HCT116 (cell line): ENCODE results near the gene PDXK. TPM values are rescaled to one million over a fixed set of nuclear protein-coding genes. Genes with fewer than 3 reads are reported as not detected.

ENCODE experiments used
- ATAC-seq: fragments of 200-7000 bp; cut with Tn5 transposase; 2 replicates; pipeline ENCODE4 v1.9.1; 2020; ENCODE audit warnings: mild to moderate bottlenecking, moderate library complexity
- BruUV-seq: library from RNA; stranded (reverse); fragments of 400-500 nt; replicated peaks from 2 replicates; lab custom pipeline; 2021; lab: Mats Ljungman, UMichigan
- CTCF ChIA-PET: fragments of 300-600 bp; sonication (Branson Sonifier 250); formaldehyde crosslinking; loops from one replicate; lab custom pipeline; 2021; ENCODE audit warnings: antibody characterized with exemption; lab: Charles Lee
- POLR2A ChIA-PET: fragments of 300-600, 350-600 bp; sonication (Branson Sonifier 250); formaldehyde crosslinking; loops from one replicate; lab custom pipeline; 2021; ENCODE audit warnings: antibody characterized with exemption; lab: Charles Lee
- RAD21 ChIA-PET, 2 experiments: fragments of 300-600 bp; sonication (Branson Sonifier 250); formaldehyde crosslinking; loops; one replicate each; lab custom pipeline; 2023; ENCODE audit warnings: low total read pairs in 2 of 2; ENCODE audit not compliant: uncharacterized antibody in 2 of 2, unreplicated experiment in 2 of 2, low non-redundant PET in 1 of 2; lab: Charles Lee
- DNase-seq: peaks from one replicate; pipeline ENCODE4 v3.0.0-alpha.2; 2010; ENCODE audit warnings: low read depth, low spot score
- H2AFZ ChIP-seq: fragments of 200-600 bp; shearing (Covaris generic), sonication (generic); 2 replicates; pipeline ENCODE4 v1.6.1; 2017; ENCODE audit warnings: low read depth, mixed run types, mixed read lengths, antibody characterized with exemption, low read length; ENCODE audit not compliant: poor library complexity, severe bottlenecking
- H3K27ac ChIP-seq: 2 replicates; pipeline ENCODE4 v1.5.1; 2012; ENCODE audit warnings: low read depth, low read length
- H3K27me3 ChIP-seq: fragments of 200-600 bp; sonication (generic); 2 replicates; pipeline ENCODE4 v1.6.1; 2016; ENCODE audit warnings: mixed run types, low read length, mixed read lengths; ENCODE audit not compliant: insufficient read depth
- H3K36me3 ChIP-seq, 2 experiments: fragments of 200-500 bp in 1 of 2; fragments of 200-600 bp in 1 of 2; sonication (Bioruptor generic) in 1 of 2; sonication (generic) in 1 of 2; 2 replicates each; pipeline versions ENCODE4 v1.5.1 to v1.6.1; 2014 to 2016; ENCODE audit warnings: low read length in 2 of 2, inconsistent platforms in 1 of 2, mixed read lengths in 1 of 2, mixed run types in 1 of 2; ENCODE audit not compliant: insufficient read depth in 2 of 2, control insufficient read depth in 1 of 2
- H3K4me1 ChIP-seq, 2 experiments: fragments of 200-600 bp in 1 of 2; sonication (generic) in 1 of 2; 2 replicates each; pipeline versions ENCODE4 v1.5.1 to v1.6.1; 2012 to 2017; ENCODE audit warnings: low read length in 2 of 2, inconsistent platforms in 1 of 2, mild to moderate bottlenecking in 1 of 2, mixed read lengths in 1 of 2, mixed run types in 1 of 2, moderate library complexity in 1 of 2; ENCODE audit not compliant: insufficient read depth in 2 of 2, control insufficient read depth in 1 of 2
- H3K4me2 ChIP-seq: fragments of 200-600 bp; sonication (generic); 2 replicates; pipeline ENCODE4 v1.6.1; 2017; ENCODE audit warnings: mixed run types, low read length, mixed read lengths
- H3K4me3 ChIP-seq, 2 experiments: fragments of 200-600 bp in 1 of 2; sonication (generic) in 1 of 2; replicated peaks in 1 of 2; 2 replicates each; pipeline ENCODE4 v1.5.1; 2011 to 2016; ENCODE audit warnings: low read length in 2 of 2, control low read depth in 1 of 2, low read depth in 1 of 2, mild to moderate bottlenecking in 1 of 2, mixed read lengths in 1 of 2, mixed run types in 1 of 2
- H3K79me2 ChIP-seq: fragments of 200-600 bp; sonication (generic); 2 replicates; pipeline ENCODE4 v1.6.1; 2017; ENCODE audit warnings: mild to moderate bottlenecking, mixed run types, low read length, moderate library complexity, mixed read lengths; ENCODE audit not compliant: insufficient read depth
- H3K9ac ChIP-seq: fragments of 200-600 bp; sonication (generic); 2 replicates; pipeline ENCODE4 v1.6.1; 2016; ENCODE audit warnings: low read length, mixed read lengths
- H3K9me2 ChIP-seq: fragments of 200-600 bp; sonication (generic), shearing (Covaris generic); 2 replicates; pipeline ENCODE4 v1.6.1; 2017; ENCODE audit warnings: mixed run types, mild to moderate bottlenecking, moderate library complexity; ENCODE audit not compliant: insufficient read depth
- H3K9me3 ChIP-seq, 2 experiments: fragments of 200-500 bp in 1 of 2; fragments of 200-600 bp in 1 of 2; sonication (Bioruptor generic) in 1 of 2; sonication (generic) in 1 of 2; 2 replicates each; pipeline ENCODE4 v1.6.1; 2014 to 2017; ENCODE audit warnings: low read length in 2 of 2, mixed read lengths in 2 of 2, inconsistent platforms in 1 of 2, low read depth in 1 of 2, mild to moderate bottlenecking in 1 of 2, mixed run types in 1 of 2, moderate library complexity in 1 of 2; ENCODE audit not compliant: control insufficient read depth in 1 of 2, insufficient read depth in 1 of 2
- H4K20me1 ChIP-seq: fragments of 200-600 bp; sonication (generic), shearing (Covaris generic); 2 replicates; pipeline ENCODE4 v1.6.1; 2017; ENCODE audit warnings: mixed run types, mild to moderate bottlenecking, moderate library complexity; ENCODE audit not compliant: insufficient read depth
- CBX3 ChIP-seq: IDR thresholded peaks from 2 replicates; pipeline ENCODE4 v1.6.1; 2012; ENCODE audit warnings: low read depth
- CEBPB ChIP-seq: IDR thresholded peaks from 2 replicates; pipeline ENCODE4 v1.6.1; 2012; ENCODE audit warnings: low read depth
- POLR2A ChIP-seq: IDR thresholded peaks from 2 replicates; pipeline ENCODE4 v1.7.0; 2011; ENCODE audit warnings: borderline replicate concordance; ENCODE audit not compliant: insufficient read depth, insufficient read length; ENCODE audit errors: extremely low read depth
- SRF ChIP-seq: IDR thresholded peaks from 2 replicates; pipeline ENCODE4 v1.6.1; 2012; ENCODE audit warnings: low read depth
- ZFX ChIP-seq: fragments of 450-650 bp; IDR thresholded peaks from 2 replicates; pipeline ENCODE4 v1.6.1; 2017
- ZNF274 ChIP-seq: fragments of 200-500 bp; sonication (Bioruptor generic); IDR thresholded peaks from 2 replicates; pipeline ENCODE4 v1.6.1; 2014; ENCODE audit warnings: mild to moderate bottlenecking, low read depth, low read length, inconsistent platforms
- intact Hi-C: fragments of 100-400 bp; cut with micrococcal nuclease; formaldehyde crosslinking; loops from 2 replicates; pipeline ENCODE4 v1.10.0; 2022
- total RNA-seq: library from RNA; stranded (reverse); gene quantifications from one replicate; pipeline ENCODE4 v1.2.1, GENCODE V29; 2021; ENCODE audit not compliant: unreplicated experiment
- TF ChIP-seq, protein P1 (sequence below): IDR thresholded peaks from 2 replicates; pipeline ENCODE4 v1.6.1; 2011; ENCODE audit warnings: mild to moderate bottlenecking, low read length, moderate library complexity; ENCODE audit not compliant: insufficient replicate concordance; ENCODE audit errors: extremely low read depth
- TF ChIP-seq, protein P2 (sequence below): IDR thresholded peaks from 2 replicates; pipeline ENCODE4 v1.6.1; 2012

The PDXK gene
- total RNA-seq, 1 experiment from 2014 or later = 127 TPM

DNA sequence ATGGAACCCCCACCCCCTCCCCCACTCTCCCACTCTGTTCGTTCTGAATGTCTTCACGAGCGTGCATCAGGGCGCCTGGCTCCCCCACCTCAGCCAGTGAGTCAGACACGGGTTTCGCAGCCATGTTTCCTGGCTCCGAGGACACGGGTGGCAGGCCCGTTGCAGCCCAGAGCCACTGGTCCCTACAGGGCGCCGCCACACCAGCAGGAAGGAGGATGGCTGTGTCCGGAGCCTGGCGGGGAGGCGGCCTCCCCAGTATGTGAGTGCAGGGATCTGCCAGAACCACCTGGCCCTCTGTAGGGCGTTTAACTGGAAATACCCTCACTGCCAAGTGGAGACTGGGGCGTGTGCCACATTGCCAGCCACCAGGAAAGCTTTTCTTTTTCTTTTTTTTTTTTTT lies 38.7 kb downstream of the PDXK start:
- no peaks in the 10 kb centered on the region for H3K9me3 ChIP-seq
- H4K20me1 ChIP-seq = no peaks in the 10 kb centered on the region
- ATAC-seq = no peak
- H3K36me3 ChIP-seq = peaks cover 21 to 62% of the 10 kb centered on the region in 2 experiments; a peak in 3 of 4 replicates
- ChIA-PET POLR2A (no interaction called here), RAD21 (no interaction called here), CTCF (no interaction called here)
- no peak overlapping the region for H3K9ac ChIP-seq
- no peak for TF ChIP-seq ZNF274
- TF ChIP-seq POLR2A = no peak
- no peak for TF ChIP-seq ZFX
- H3K27ac ChIP-seq = no peak overlapping the region
- H3K4me1 ChIP-seq = no peaks in the 10 kb centered on the region
- H3K4me2 ChIP-seq = no peak overlapping the region
- no peaks in the 10 kb centered on the region for H3K9me2 ChIP-seq
- no peak overlapping the region for H2AFZ ChIP-seq
- H3K79me2 ChIP-seq = no peaks in the 10 kb centered on the region
- DNase-seq = no peak
- H3K4me3 ChIP-seq = no peak overlapping the region
- no peaks in the 10 kb centered on the region for H3K27me3 ChIP-seq
- no TSS peak for BruUV-seq
- intact Hi-C loops = no loop called here

DNA sequence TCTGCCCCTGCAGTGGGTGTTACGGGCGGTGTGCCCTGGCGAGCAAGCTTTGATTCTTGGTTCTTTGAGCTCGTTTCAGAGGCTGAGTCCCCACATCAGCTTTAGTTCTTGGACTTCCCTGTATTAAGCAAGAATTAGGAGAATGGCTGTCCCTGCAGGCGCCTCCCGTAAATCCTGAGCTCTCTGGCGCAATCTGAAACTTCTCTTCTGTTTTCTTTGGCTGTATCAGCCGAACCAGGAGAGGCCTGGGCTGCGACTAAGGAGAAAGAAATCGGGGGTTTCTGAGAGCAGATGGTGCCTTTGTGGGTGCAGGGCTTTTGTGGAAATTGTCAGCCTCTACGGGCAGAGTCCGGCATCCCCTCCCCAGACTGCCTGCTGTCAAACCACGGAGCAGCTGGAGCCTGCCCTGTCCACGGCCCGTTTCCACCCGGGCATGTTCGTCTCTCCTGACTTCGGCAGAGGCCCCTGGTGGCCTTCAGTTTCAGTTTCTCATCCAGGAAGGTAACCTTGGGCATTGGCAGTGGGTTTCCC lies 39.2 kb downstream of the PDXK start:
- peaks cover 18 to 56% of the 10 kb centered on the region in 2 experiments; a peak in 3 of 4 replicates for H3K36me3 ChIP-seq
- H4K20me1 ChIP-seq = no peaks in the 10 kb centered on the region
- ATAC-seq = no peak
- no peaks in the 10 kb centered on the region for H3K79me2 ChIP-seq
- POLR2A ChIA-PET = no interaction called here
- H3K4me2 ChIP-seq = no peak overlapping the region
- no peaks in the 10 kb centered on the region for H3K9me2 ChIP-seq
- no peak overlapping the region for H2AFZ ChIP-seq
- no peak overlapping the region for H3K9ac ChIP-seq
- RAD21 ChIA-PET = no interaction called here
- DNase-seq = no peak
- H3K4me3 ChIP-seq = no peak overlapping the region
- no peaks in the 10 kb centered on the region for H3K27me3 ChIP-seq
- TF ChIP-seq, protein P1, sequence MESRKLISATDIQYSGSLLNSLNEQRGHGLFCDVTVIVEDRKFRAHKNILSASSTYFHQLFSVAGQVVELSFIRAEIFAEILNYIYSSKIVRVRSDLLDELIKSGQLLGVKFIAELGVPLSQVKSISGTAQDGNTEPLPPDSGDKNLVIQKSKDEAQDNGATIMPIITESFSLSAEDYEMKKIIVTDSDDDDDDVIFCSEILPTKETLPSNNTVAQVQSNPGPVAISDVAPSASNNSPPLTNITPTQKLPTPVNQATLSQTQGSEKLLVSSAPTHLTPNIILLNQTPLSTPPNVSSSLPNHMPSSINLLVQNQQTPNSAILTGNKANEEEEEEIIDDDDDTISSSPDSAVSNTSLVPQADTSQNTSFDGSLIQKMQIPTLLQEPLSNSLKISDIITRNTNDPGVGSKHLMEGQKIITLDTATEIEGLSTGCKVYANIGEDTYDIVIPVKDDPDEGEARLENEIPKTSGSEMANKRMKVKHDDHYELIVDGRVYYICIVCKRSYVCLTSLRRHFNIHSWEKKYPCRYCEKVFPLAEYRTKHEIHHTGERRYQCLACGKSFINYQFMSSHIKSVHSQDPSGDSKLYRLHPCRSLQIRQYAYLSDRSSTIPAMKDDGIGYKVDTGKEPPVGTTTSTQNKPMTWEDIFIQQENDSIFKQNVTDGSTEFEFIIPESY = no peak
- TF ChIP-seq CBX3 (no peak), SRF (no peak), CEBPB (no peak)
- TF ChIP-seq, protein P2, sequence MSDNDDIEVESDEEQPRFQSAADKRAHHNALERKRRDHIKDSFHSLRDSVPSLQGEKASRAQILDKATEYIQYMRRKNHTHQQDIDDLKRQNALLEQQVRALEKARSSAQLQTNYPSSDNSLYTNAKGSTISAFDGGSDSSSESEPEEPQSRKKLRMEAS = no peak
- TF ChIP-seq, all 23 proteins: peak for 0
- Histone ChIP-seq H3K27ac (no peak overlapping the region), H3K9me3 (no peaks in the 10 kb centered on the region), H3K4me1 (no peaks in the 10 kb centered on the region)
- CTCF ChIA-PET = no interaction called here
- intact Hi-C loops = no loop called here
- BruUV-seq = TSS peak; percentile 15
